K562 (cell line): Measurements from ENCODE around the gene DAB1. TPM values are rescaled to one million over a fixed set of nuclear protein-coding genes. Genes with fewer than 3 reads are reported as not detected.

Experiments used
- ATAC-seq: fragments of 200-7000 bp; cut with Tn5 transposase; 3 replicates; pipeline ENCODE4 v1.9.1; 2020; ENCODE audit warnings: moderate library complexity
- BruUV-seq: library from RNA; stranded (reverse); fragments of 400-500 nt; replicated peaks from 2 replicates; lab custom pipeline; 2021; lab: Mats Ljungman, UMichigan
- CTCF ChIA-PET: fragments of 300-600 bp; formaldehyde crosslinking; extraction: SDS; loops from one replicate; lab custom pipeline; 2021; ENCODE audit warnings: low intra/inter-chr PET ratio; lab: Yijun Ruan, JAX
- POLR2A ChIA-PET: fragments of 300-600, 350-650 bp; sonication (Branson Sonifier 250); formaldehyde crosslinking; extraction: SDS; loops from one replicate; lab custom pipeline; 2021; ENCODE audit warnings: antibody characterized with exemption, inconsistent platforms; lab: Yijun Ruan, JAX
- DNase-seq, 4 experiments: peaks; one replicate each; pipeline versions ENCODE4 v3.0.0 to v3.0.0-alpha.2; 2011 to 2018; ENCODE audit warnings: low spot score in 3 of 4, mixed read lengths in 3 of 4; ENCODE audit errors: extremely low read depth in 1 of 4
- FAIRE-seq: peaks from 2 replicates; lab custom pipeline; 2011; peaks lifted over from hg19 to GRCh38; lab: Jason Lieb, UNC
- H2AFZ ChIP-seq: 2 replicates; pipeline ENCODE4 v1.6.0; 2011; ENCODE audit warnings: low read depth, low read length, control low read depth, inconsistent platforms
- H3K27ac ChIP-seq: fragments of 200-600 bp; 3 replicates; pipeline ENCODE4 v1.8.0; 2011; ENCODE audit warnings: low read depth, mild to moderate bottlenecking, control low read depth, inconsistent platforms, low read length, moderate library complexity, mixed read lengths; ENCODE audit errors: extremely low read depth
- H3K27me3 ChIP-seq, 2 experiments: fragments of 300-600 bp in 1 of 2; 2 replicates in 1 of 2; 3 replicates in 1 of 2; pipeline versions ENCODE4 v1.6.0 to v1.8.0; 2011; ENCODE audit warnings: inconsistent platforms in 2 of 2, low read length in 2 of 2, mild to moderate bottlenecking in 1 of 2, mixed read lengths in 1 of 2, moderate library complexity in 1 of 2; ENCODE audit not compliant: control insufficient read depth in 2 of 2, insufficient read depth in 2 of 2
- H3K36me3 ChIP-seq: fragments of 300-600 bp; 3 replicates; pipeline ENCODE4 v1.8.0; 2011; ENCODE audit warnings: mild to moderate bottlenecking, low read length, inconsistent platforms; ENCODE audit not compliant: control insufficient read depth, insufficient read depth
- H3K4me1 ChIP-seq, 2 experiments: fragments of 200-600 bp in 1 of 2; replicated peaks in 1 of 2; 2 replicates in 1 of 2; 3 replicates in 1 of 2; pipeline versions ENCODE4 v1.5.1 to v1.8.0; 2011; ENCODE audit warnings: inconsistent platforms in 2 of 2, low read length in 2 of 2, mild to moderate bottlenecking in 1 of 2, mixed read lengths in 1 of 2, moderate library complexity in 1 of 2; ENCODE audit not compliant: control insufficient read depth in 2 of 2, insufficient read depth in 2 of 2
- H3K4me2 ChIP-seq: 2 replicates; pipeline ENCODE4 v1.6.1; 2011; ENCODE audit warnings: low read length, control low read depth, inconsistent platforms, mixed read lengths; ENCODE audit not compliant: insufficient read depth
- H3K4me3 ChIP-seq: fragments of 200-600 bp; sonication (generic), shearing (Covaris generic); 2 replicates; pipeline ENCODE4 v1.5.1; 2016; ENCODE audit warnings: control low read depth, inconsistent platforms
- H3K79me2 ChIP-seq: fragments of 200-600 bp; 3 replicates; pipeline ENCODE4 v1.8.0; 2011; ENCODE audit warnings: low read length, inconsistent platforms; ENCODE audit not compliant: control insufficient read depth, insufficient read depth
- H3K9ac ChIP-seq, 2 experiments: 2 replicates each; pipeline versions ENCODE4 v1.6.0 to v1.6.1; 2011; ENCODE audit warnings: low read depth in 2 of 2, low read length in 2 of 2, control low read depth in 1 of 2, inconsistent platforms in 1 of 2, mild to moderate bottlenecking in 1 of 2, mixed read lengths in 1 of 2; ENCODE audit not compliant: insufficient read depth in 1 of 2
- H3K9me1 ChIP-seq: one replicate; pipeline ENCODE4 v1.6.0; 2011; ENCODE audit warnings: inconsistent platforms, mild to moderate bottlenecking, low read length, moderate library complexity; ENCODE audit not compliant: control insufficient read depth, insufficient read depth
- H3K9me3 ChIP-seq: replicated peaks from 2 replicates; pipeline ENCODE4 v1.5.1; 2011; ENCODE audit warnings: low read depth, low read length, inconsistent platforms; ENCODE audit not compliant: control insufficient read depth, insufficient read depth
- H4K20me1 ChIP-seq: replicated peaks from 2 replicates; pipeline ENCODE4 v1.6.1; 2011; ENCODE audit warnings: low read length, inconsistent platforms, mixed read lengths; ENCODE audit not compliant: control insufficient read depth, insufficient read depth
- BRD4 ChIP-seq: fragments of 200-600 bp; sonication (generic); IDR thresholded peaks from 2 replicates; pipeline ENCODE4 v1.6.1; 2017; ENCODE audit warnings: inconsistent platforms
- CBX2 ChIP-seq: fragments of 200-600 bp; sonication (generic); IDR thresholded peaks from one replicate; pipeline ENCODE4 v1.6.1; 2012; ENCODE audit warnings: mild to moderate bottlenecking, low read length, inconsistent platforms; ENCODE audit not compliant: insufficient read depth, poor library complexity, severe bottlenecking
- FOXK1 ChIP-seq: sonication (generic); formaldehyde crosslinking; IDR thresholded peaks from 2 replicates; pipeline ENCODE4 v1.8.0; 2022; ENCODE audit warnings: missing genetic modification reagents, mild to moderate bottlenecking, borderline replicate concordance
- GATAD2A ChIP-seq: fragments of 450-650 bp; IDR thresholded peaks from 2 replicates; pipeline ENCODE4 v1.6.1; 2017
- HOXB6 ChIP-seq: fragments of 250-450 bp; sonication (Bioruptor Pico); IDR thresholded peaks from 2 replicates; pipeline ENCODE4 v1.5.1; 2022; ENCODE audit warnings: mild to moderate bottlenecking, borderline replicate concordance
- HSF4 ChIP-seq: fragments of 250-450 bp; sonication (Bioruptor Pico); IDR thresholded peaks from 2 replicates; pipeline ENCODE4 v2.1.2; 2022; ENCODE audit warnings: mild to moderate bottlenecking, moderate library complexity, borderline replicate concordance
- IRF2 ChIP-seq: sonication (generic); formaldehyde crosslinking; IDR thresholded peaks from 2 replicates; pipeline ENCODE4 v1.8.1; 2022; ENCODE audit warnings: mild to moderate bottlenecking, missing genetic modification reagents
- MCM2 ChIP-seq: fragments of 450-650 bp; IDR thresholded peaks from 2 replicates; pipeline ENCODE4 v1.6.1; 2017; ENCODE audit warnings: low read depth, mild to moderate bottlenecking
- NCOA4 ChIP-seq: fragments of 450-650 bp; IDR thresholded peaks from 2 replicates; pipeline ENCODE4 v1.6.1; 2018; ENCODE audit warnings: mild to moderate bottlenecking; ENCODE audit not compliant: partially characterized antibody
- NR0B1 ChIP-seq: fragments of 450-650 bp; IDR thresholded peaks from one replicate; pipeline ENCODE4 v1.6.1; 2018; ENCODE audit warnings: mild to moderate bottlenecking, moderate library complexity; ENCODE audit not compliant: partially characterized antibody
- RBM17 ChIP-seq: fragments of 200-400 bp; formaldehyde crosslinking; IDR thresholded peaks from 2 replicates; pipeline ENCODE4 v1.6.1; 2017; ENCODE audit warnings: low read depth, mild to moderate bottlenecking, low read length, borderline replicate concordance
- YBX1 ChIP-seq: fragments of 450-650 bp; IDR thresholded peaks from 2 replicates; pipeline ENCODE4 v1.7.1; 2016; ENCODE audit warnings: mild to moderate bottlenecking
- ZNF445 ChIP-seq: fragments of 250-450 bp; sonication (Bioruptor Pico); IDR thresholded peaks from 2 replicates; pipeline ENCODE4 v1.4.0; 2020; ENCODE audit warnings: low read depth, mild to moderate bottlenecking, moderate library complexity
- WGBS: fragments of 100-300 bp; shearing (Covaris generic); methylation state at CpG from one replicate; pipeline ENCODE4 v1.1.6; 2016; ENCODE audit warnings: low coverage, mixed read lengths; ENCODE audit not compliant: insufficient coverage; ENCODE audit errors: missing lambda C conversion rate; 5-methylcytosine and 5-hydroxymethylcytosine counted together
- in situ Hi-C: fragments of 300-500 bp; cut with MboI; formaldehyde crosslinking; loops from 4 replicates; pipeline ENCODE4 v1.15.0; 2018; ENCODE audit warnings: inconsistent platforms, mixed read lengths
- intact Hi-C: fragments of 100-400 bp; cut with micrococcal nuclease; formaldehyde crosslinking; loops from 2 replicates; pipeline ENCODE4 v1.14.2; 2022
- polyA plus RNA-seq, 8 experiments: library from polyadenylated mRNA; depleted of rRNA in 4 of 8; stranded (reverse) in 5 of 8; unstranded in 3 of 8; fragments of >200 nt; fragmentation: Nextera tagmentation in 2 of 8; fragmentation: Illumina TruSeq in 1 of 8; extraction: Ambion mirVana in 2 of 8; extraction: Trizol in 1 of 8; gene quantifications; 2 replicates each; pipeline versions ENCODE4 v1.2.1 to v1.2.3, GENCODE V29; 2011 to 2014; ENCODE audit warnings: inconsistent platforms in 1 of 8, missing spikeins in 1 of 8
- total RNA-seq, 7 experiments: library from RNA; depleted of rRNA in 6 of 7; stranded (reverse); fragments of >200 nt in 6 of 7; fragmentation: Illumina TruSeq in 2 of 7; extraction: Trizol in 2 of 7; gene quantifications; 2 replicates each; pipeline versions ENCODE4 v1.2.1 to v1.2.3, GENCODE V29; 2011 to 2021; ENCODE audit warnings: low replicate concordance in 1 of 7
- TF ChIP-seq, protein P1 (sequence below): sonication (generic); formaldehyde crosslinking; IDR thresholded peaks from 2 replicates; pipeline ENCODE4 v1.5.0; 2020; ENCODE audit warnings: missing genetic modification reagents
- TF ChIP-seq, protein P2 (sequence below): fragments of 250-450 bp; sonication (Bioruptor Pico); IDR thresholded peaks from 2 replicates; pipeline ENCODE4 v1.8.0; 2021; ENCODE audit warnings: mild to moderate bottlenecking, moderate library complexity

Gene DAB1
- total and polyA plus RNA-seq, 9 of the 15 experiments (the other 6 are each of a cell fraction or from before 2014, with no cell fraction given) = not detected

DNA sequence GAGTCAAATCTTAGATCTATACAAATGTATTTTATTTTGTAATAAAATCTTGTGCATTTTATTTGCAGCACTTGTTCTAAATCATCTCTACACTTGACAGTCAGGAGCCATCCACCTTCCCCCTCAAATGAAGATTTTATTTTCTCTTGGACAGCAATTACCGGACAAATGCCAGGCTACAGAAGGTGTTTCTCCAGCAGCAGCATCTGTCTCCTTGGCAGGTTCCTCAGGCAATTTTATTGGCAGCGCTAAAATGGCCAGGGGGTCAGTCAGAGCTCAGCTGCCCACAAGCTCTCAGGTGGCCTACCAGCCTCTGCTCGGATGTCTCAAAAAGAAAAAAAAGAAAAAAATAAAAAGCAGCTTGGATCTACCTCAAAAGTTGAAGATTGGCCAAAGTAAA lies 107.6 kb downstream of the DAB1 start:
- FAIRE-seq (no peak), ATAC-seq (no peak), DNase-seq (no peak)
- intact Hi-C loops = no loop called here
- Histone ChIP-seq H3K36me3 (no peaks in the 10 kb centered on the region), H3K9me3 (no peaks in the 10 kb centered on the region), H3K79me2 (no peaks in the 10 kb centered on the region), H3K9me1 (no peaks in the 10 kb centered on the region), H3K4me2 (no peak overlapping the region), H3K4me3 (no peak overlapping the region), H3K9ac (no peak overlapping the region), H3K4me1 (no peaks in the 10 kb centered on the region), H3K27me3 (peaks cover 2 to 6% of the 10 kb centered on the region in 2 experiments; a peak in 2 of 5 replicates), H4K20me1 (no peaks in the 10 kb centered on the region), H3K27ac (no peak overlapping the region), H2AFZ (no peak overlapping the region)
- CTCF ChIA-PET = no interaction called here
- in situ Hi-C loops = no loop called here
- BruUV-seq = no TSS peak
- POLR2A ChIA-PET = no interaction called here
- TF ChIP-seq RBM17 = no peak
- no peak for TF ChIP-seq CBX2
- WGBS = 0% methylated on average over 2 of the region's 3 CpGs

GRCh38 chr1:57312869-57313268 lies 111.0 kb downstream of the DAB1 start:
- ATAC-seq (no peak), DNase-seq (no peak), FAIRE-seq (no peak)
- H3K79me2 ChIP-seq = no peaks in the 10 kb centered on the region
- no peaks in the 10 kb centered on the region for H3K9me3 ChIP-seq
- H3K27ac ChIP-seq = no peak overlapping the region
- no peak overlapping the region for H3K4me3 ChIP-seq
- H2AFZ ChIP-seq = no peak overlapping the region
- BruUV-seq = no TSS peak
- in situ Hi-C loops = no loop called here
- no peaks in the 10 kb centered on the region for H3K9me1 ChIP-seq
- intact Hi-C loops = no loop called here
- ChIA-PET POLR2A (no interaction called here), CTCF (no interaction called here)
- WGBS = 1% methylated on average over 7 of the region's 7 CpGs
- no peak overlapping the region for H3K9ac ChIP-seq
- H3K4me1 ChIP-seq = no peaks in the 10 kb centered on the region
- no peak overlapping the region for H3K4me2 ChIP-seq
- no peaks in the 10 kb centered on the region for H4K20me1 ChIP-seq
- peaks cover 2 to 6% of the 10 kb centered on the region in 2 experiments; a peak in 2 of 5 replicates for H3K27me3 ChIP-seq
- no peaks in the 10 kb centered on the region for H3K36me3 ChIP-seq
- TF ChIP-seq HOXB6 (no peak), NCOA4 (no peak), BRD4 (no peak), YBX1 (no peak), IRF2 (no peak), HSF4 (no peak), FOXK1 (CRISPR knock-in tag) (no peak), ZNF445 (CRISPR knock-in tag) (no peak), MCM2 (no peak), GATAD2A (no peak), NR0B1 (no peak)
- TF ChIP-seq, protein P1, sequence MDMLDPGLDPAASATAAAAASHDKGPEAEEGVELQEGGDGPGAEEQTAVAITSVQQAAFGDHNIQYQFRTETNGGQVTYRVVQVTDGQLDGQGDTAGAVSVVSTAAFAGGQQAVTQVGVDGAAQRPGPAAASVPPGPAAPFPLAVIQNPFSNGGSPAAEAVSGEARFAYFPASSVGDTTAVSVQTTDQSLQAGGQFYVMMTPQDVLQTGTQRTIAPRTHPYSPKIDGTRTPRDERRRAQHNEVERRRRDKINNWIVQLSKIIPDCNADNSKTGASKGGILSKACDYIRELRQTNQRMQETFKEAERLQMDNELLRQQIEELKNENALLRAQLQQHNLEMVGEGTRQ (CRISPR knock-in tag) = no peak
- TF ChIP-seq, protein P2, sequence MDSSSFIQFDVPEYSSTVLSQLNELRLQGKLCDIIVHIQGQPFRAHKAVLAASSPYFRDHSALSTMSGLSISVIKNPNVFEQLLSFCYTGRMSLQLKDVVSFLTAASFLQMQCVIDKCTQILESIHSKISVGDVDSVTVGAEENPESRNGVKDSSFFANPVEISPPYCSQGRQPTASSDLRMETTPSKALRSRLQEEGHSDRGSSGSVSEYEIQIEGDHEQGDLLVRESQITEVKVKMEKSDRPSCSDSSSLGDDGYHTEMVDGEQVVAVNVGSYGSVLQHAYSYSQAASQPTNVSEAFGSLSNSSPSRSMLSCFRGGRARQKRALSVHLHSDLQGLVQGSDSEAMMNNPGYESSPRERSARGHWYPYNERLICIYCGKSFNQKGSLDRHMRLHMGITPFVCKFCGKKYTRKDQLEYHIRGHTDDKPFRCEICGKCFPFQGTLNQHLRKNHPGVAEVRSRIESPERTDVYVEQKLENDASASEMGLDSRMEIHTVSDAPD (CRISPR knock-in tag) = no peak
